Natural killer cell (primary cell): ENCODE results near the gene SH3GL3. TPM values are rescaled to one million over a fixed set of nuclear protein-coding genes. Genes with fewer than 3 reads are reported as not detected.

ENCODE experiments used
- ATAC-seq, 3 donors: fragments of 150-1000 bp in 2 of 3; fragments of 200-7000 bp in 1 of 3; cut with Tn5 transposase; 1 replicate in 1 of 3; 2 replicates in 2 of 3; pipeline ENCODE4 v1.10.0; 2021; ENCODE audit warnings: mild to moderate bottlenecking in 2 of 3, moderate library complexity in 2 of 3
- DNase-seq, 2 donors: peaks; one replicate each; pipeline versions ENCODE4 v3.0.0 to v3.0.0-alpha.2; 2013 to 2021; ENCODE audit warnings: mixed read lengths in 1 of 2
- H3K27ac ChIP-seq: one replicate; pipeline ENCODE4 v1.5.1; 2013; ENCODE audit warnings: mild to moderate bottlenecking, low read length
- H3K27me3 ChIP-seq: one replicate; pipeline ENCODE4 v1.6.1; 2013; ENCODE audit warnings: low read length; ENCODE audit not compliant: control insufficient read depth, insufficient read depth
- H3K36me3 ChIP-seq: one replicate; pipeline ENCODE4 v1.6.1; 2013; ENCODE audit warnings: low read length; ENCODE audit not compliant: control insufficient read depth, insufficient read depth
- H3K4me1 ChIP-seq: one replicate; pipeline ENCODE4 v1.6.1; 2013; ENCODE audit warnings: low read length; ENCODE audit not compliant: control insufficient read depth, insufficient read depth
- H3K4me3 ChIP-seq: one replicate; pipeline ENCODE4 v1.5.1; 2013; ENCODE audit warnings: low read length
- H3K9me3 ChIP-seq: one replicate; pipeline ENCODE4 v1.6.1; 2013; ENCODE audit warnings: low read length; ENCODE audit not compliant: control insufficient read depth, insufficient read depth
- H3K27ac Mint-ChIP-seq, 2 donors: one replicate each; pipeline ENCODE4 v1.8.0; 2022; ENCODE audit warnings: mild to moderate bottlenecking in 2 of 2, mixed read lengths in 2 of 2, moderate library complexity in 1 of 2
- H3K27me3 Mint-ChIP-seq, 2 donors: one replicate each; pipeline ENCODE4 v1.8.0; 2022; ENCODE audit warnings: low read depth in 2 of 2, mixed read lengths in 2 of 2
- H3K36me3 Mint-ChIP-seq: one replicate; pipeline ENCODE4 v1.8.0; 2022; ENCODE audit warnings: mixed read lengths
- H3K4me1 Mint-ChIP-seq, 2 donors: one replicate each; pipeline ENCODE4 v1.8.0; 2022; ENCODE audit warnings: mixed read lengths in 2 of 2
- H3K4me3 Mint-ChIP-seq: one replicate; pipeline ENCODE4 v1.8.0; 2022; ENCODE audit warnings: mild to moderate bottlenecking, moderate library complexity, mixed read lengths
- H3K9me3 Mint-ChIP-seq, 2 donors: one replicate each; pipeline ENCODE4 v1.8.0; 2022; ENCODE audit warnings: mixed read lengths in 2 of 2
- CTCF ChIP-seq: fragments of 200-600 bp; IDR thresholded peaks from one replicate; pipeline ENCODE4 v1.8.0; 2022; ENCODE audit warnings: antibody characterized with exemption
- WGBS: methylation state at CpG from one replicate; pipeline ENCODE4 v1.1.7; 2013; ENCODE audit warnings: missing lambda C conversion rate; ENCODE audit not compliant: insufficient coverage; 5-methylcytosine and 5-hydroxymethylcytosine counted together
- intact Hi-C: fragments of 100-400 bp; cut with micrococcal nuclease; formaldehyde crosslinking; loops from one replicate; pipeline ENCODE4 v1.14.2; 2022
- total RNA-seq, 4 donors: library from RNA; stranded (reverse); fragments of 120-200 nt in 1 of 4; gene quantifications; one replicate each; pipeline versions ENCODE4 v1.2.3 to v1.2.4, GENCODE V29; 2013 to 2022

SH3GL3 gene
- total RNA-seq, 3 donors from 2014 or later (not counting 1 experiment from before 2014, with no cell fraction given) = not detected

- Mint-ChIP-seq H3K4me3 (no peak overlapping the region), H3K27me3 (peaks cover 3 to 6% of the 10 kb centered on the region in 2 donors), H3K27ac (no peak overlapping the region), H3K4me1 (no peaks in the 10 kb centered on the region), H3K36me3 (peaks cover 12% of the 10 kb centered on the region), H3K9me3 (no peaks in the 10 kb centered on the region)
- 76% methylated on average over 7 of the region's 7 CpGs for WGBS
- DNase-seq (no peak), ATAC-seq (no peak)
- Histone ChIP-seq H3K27me3 (no peaks in the 10 kb centered on the region), H3K4me3 (no peak overlapping the region), H3K27ac (no peak overlapping the region), H3K4me1 (no peaks in the 10 kb centered on the region), H3K36me3 (no peaks in the 10 kb centered on the region), H3K9me3 (no peaks in the 10 kb centered on the region)
- TF ChIP-seq CTCF = no peak
- intact Hi-C loops = no loop called here
Measured at GRCh38 chr15:83605111-83605945, 158.2 kb downstream of the SH3GL3 start.

- no peaks in the 10 kb centered on the region for H3K9me3 Mint-ChIP-seq
- no peaks in the 10 kb centered on the region for H3K36me3 Mint-ChIP-seq
- no peak for DNase-seq
- H3K4me3 Mint-ChIP-seq = no peak overlapping the region
- Histone ChIP-seq H3K4me1 (no peaks in the 10 kb centered on the region), H3K27ac (no peak overlapping the region), H3K36me3 (no peaks in the 10 kb centered on the region), H3K27me3 (no peaks in the 10 kb centered on the region), H3K9me3 (no peaks in the 10 kb centered on the region), H3K4me3 (no peak overlapping the region)
- 85% methylated on average over 3 of the region's 3 CpGs for WGBS
- H3K27me3 Mint-ChIP-seq = peaks cover 3 to 6% of the 10 kb centered on the region in 2 donors
- ATAC-seq = no peak
- no peaks in the 10 kb centered on the region for H3K4me1 Mint-ChIP-seq
- TF ChIP-seq CTCF = no peak
- H3K27ac Mint-ChIP-seq = no peak overlapping the region
- intact Hi-C loops = no loop called here
Measured at GRCh38 chr15:83610132-83610531, 163.0 kb downstream of the SH3GL3 start.

- Mint-ChIP-seq H3K9me3 (no peaks in the 10 kb centered on the region), H3K36me3 (no peaks in the 10 kb centered on the region), H3K4me1 (no peaks in the 10 kb centered on the region), H3K4me3 (no peak overlapping the region), H3K27ac (no peak overlapping the region), H3K27me3 (peaks cover 3 to 6% of the 10 kb centered on the region in 2 donors)
- no peak overlapping the region for H3K27ac ChIP-seq
- no peaks in the 10 kb centered on the region for H3K9me3 ChIP-seq
- no peak for TF ChIP-seq CTCF
- no peak for DNase-seq
- H3K36me3 ChIP-seq = no peaks in the 10 kb centered on the region
- H3K27me3 ChIP-seq = no peaks in the 10 kb centered on the region
- no peaks in the 10 kb centered on the region for H3K4me1 ChIP-seq
- 85% methylated on average over 7 of the region's 9 CpGs for WGBS
- intact Hi-C loops = no loop called here
- ATAC-seq = no peak
- no peak overlapping the region for H3K4me3 ChIP-seq
Measured at GRCh38 chr15:83610901-83611685, 164.0 kb downstream of the SH3GL3 start.
